ENCODE results near the gene PPIC.

DNA sequence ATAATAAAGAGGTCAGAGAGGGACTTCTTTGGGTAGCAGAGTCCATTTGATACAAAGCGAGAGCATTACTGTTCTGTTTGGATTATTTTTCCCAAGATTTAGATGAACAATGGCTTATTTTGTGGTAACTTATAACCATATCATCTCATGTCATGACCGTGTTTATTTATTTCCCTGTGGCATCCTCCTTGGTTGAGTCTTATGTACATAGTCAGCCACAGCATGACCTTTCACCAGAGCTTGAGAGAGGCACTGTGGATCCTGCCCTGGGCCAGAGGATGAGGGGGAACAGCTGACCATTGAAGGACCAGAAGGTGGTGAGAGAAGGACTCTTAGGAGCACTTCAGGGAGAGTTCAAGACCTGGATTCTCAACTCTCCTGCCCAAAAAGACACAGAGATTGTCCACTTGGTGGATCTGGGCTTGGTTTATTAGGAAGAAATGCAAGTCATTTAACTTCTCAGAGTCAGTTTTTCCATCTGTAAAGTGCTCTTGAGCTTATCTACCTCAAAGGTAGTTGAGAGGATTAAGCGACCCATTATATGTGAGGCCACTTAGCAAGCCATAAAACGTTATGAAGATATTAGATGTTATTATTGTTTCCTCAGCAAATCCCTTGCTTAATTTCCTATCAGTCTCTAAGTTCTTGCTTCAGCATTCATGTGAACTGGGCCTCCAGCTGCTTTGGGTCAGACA is 51.4 kb downstream of the PPIC start:
- TF ChIP-seq, protein P1, sequence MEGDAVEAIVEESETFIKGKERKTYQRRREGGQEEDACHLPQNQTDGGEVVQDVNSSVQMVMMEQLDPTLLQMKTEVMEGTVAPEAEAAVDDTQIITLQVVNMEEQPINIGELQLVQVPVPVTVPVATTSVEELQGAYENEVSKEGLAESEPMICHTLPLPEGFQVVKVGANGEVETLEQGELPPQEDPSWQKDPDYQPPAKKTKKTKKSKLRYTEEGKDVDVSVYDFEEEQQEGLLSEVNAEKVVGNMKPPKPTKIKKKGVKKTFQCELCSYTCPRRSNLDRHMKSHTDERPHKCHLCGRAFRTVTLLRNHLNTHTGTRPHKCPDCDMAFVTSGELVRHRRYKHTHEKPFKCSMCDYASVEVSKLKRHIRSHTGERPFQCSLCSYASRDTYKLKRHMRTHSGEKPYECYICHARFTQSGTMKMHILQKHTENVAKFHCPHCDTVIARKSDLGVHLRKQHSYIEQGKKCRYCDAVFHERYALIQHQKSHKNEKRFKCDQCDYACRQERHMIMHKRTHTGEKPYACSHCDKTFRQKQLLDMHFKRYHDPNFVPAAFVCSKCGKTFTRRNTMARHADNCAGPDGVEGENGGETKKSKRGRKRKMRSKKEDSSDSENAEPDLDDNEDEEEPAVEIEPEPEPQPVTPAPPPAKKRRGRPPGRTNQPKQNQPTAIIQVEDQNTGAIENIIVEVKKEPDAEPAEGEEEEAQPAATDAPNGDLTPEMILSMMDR (IDR thresholded peaks at IDR 0.05) = no peak
- TF ChIP-seq POLR2A (IDR thresholded peaks at IDR 0.05) = no peak

All from testis (tissue), 2 donors.